Renal cortex interstitium (tissue), 11 donors: ENCODE results near the gene SYCP2. TPM values are rescaled to one million over a fixed set of nuclear protein-coding genes. Genes with fewer than 3 reads are reported as not detected.
"Not testable (repeated sequence)": the region's sequence is repeated elsewhere in the genome, so short reads cannot be mapped to it uniquely, and the experiment has no call there.

Source experiments
- DNase-seq, 11 donors: peaks; one replicate each; pipeline ENCODE4 v3.0.0-alpha.2; 2013; ENCODE audit warnings: low read depth in 9 of 11, low spot score in 4 of 11; ENCODE audit errors: extremely low read depth in 1 of 11
- polyA plus RNA-seq, 3 donors: library from polyadenylated mRNA; unstranded; fragments of 120-200 nt; gene quantifications; one replicate each; pipeline ENCODE4 v1.2.1, GENCODE V29; 2013; ENCODE audit not compliant: insufficient read length in 3 of 3

Gene SYCP2
- polyA plus RNA-seq, 3 donors = 6.1 to 10.5 (median 8.0) TPM

DNA sequence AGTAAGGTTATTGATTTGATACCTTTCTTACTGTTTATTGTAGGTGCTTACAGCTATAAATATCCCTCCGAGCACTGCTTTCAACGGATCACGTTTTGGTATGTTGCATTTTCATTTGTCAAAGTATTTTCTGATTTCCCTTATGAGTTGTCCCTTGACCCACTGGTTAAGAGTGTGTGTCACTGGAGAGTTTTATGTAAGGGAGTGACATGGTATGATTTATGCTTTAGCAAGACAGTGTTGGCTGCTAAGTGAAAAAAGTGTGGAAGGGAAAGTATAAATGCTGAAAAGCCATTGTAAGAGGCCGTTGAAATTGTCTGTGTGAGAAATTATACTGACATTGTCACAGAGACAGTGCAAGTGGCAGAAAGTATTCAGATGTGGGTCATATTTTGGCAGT, 72.0 kb downstream of the SYCP2 start:
- DNase-seq = no peak

DNA sequence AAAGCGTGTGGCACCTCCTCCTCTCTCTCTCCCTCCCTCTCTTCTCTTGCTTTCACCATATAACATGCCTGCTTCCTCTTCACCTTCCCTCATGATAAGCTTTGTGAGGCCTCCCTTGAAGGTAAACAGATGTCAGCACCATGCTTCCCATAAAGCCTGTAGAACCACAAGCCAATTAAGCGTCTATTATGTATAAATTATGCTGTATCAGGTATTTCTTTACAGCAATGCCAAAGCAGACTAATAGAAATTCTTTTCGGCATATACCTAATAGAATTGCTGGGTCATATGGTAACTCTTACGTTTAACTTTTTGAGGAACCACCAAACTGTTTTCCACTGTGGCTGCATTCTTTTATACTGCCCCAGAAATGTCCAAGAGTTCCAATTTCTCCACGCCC, 75.0 kb downstream of the SYCP2 start:
- no peak for DNase-seq

DNA sequence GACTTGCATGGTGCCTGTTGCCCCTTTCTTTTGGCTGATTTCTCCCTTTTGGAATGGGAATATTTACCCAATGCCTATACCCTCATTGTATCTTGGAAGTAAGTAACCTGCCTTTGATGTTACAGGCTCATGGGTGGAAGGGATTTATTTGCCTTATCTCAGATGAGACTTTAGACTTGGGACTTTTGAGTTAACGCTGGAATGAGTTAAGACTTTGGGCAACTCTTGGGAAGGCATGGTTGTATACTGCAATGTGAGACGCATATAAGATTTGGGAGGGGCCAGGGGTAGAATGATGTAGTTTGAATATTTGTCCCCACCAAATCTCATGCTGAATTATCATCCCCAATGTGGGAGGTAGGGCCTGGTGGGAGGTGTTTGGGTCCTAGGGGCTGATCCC, 75.5 kb downstream of the SYCP2 start:
- DNase-seq = no peak

DNA sequence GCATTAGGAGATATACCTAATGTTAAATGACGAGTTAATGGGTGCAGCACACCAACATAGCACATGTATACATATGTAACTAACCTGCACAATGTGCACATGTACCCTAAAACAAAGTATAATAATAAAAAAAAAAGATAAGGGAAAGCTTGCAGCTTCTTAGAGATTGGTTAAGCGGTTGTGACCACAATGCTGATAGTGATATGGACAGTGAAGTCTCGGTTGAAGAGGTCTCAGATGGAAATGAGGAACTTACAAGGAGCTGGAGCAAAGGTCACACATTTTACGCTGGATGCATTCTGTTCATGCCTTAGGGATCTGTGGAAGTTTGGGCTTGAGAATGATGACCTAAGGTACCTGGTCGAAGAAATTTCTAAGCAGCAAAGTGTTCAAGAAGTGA, 76.5 kb downstream of the SYCP2 start:
- not testable (repeated sequence) for DNase-seq

DNA sequence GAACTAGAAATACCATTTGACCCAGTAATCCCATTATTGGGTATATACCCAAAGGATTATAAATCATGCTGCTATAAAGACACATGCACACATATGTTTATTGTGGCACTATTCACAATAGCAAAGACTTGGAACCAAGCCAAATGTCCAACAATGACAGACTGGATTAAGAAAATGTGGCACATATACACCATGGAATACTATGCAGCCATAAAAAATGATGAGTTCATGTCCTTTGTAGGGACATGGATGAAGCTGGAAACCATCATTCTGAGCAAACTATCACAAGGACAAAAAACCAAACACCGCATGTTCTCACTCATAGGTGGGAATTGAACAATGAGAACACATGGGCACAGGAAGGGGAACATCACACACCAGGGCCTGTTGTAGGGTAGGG, 76.9 kb downstream of the SYCP2 start:
- DNase-seq = not testable (repeated sequence)

DNA sequence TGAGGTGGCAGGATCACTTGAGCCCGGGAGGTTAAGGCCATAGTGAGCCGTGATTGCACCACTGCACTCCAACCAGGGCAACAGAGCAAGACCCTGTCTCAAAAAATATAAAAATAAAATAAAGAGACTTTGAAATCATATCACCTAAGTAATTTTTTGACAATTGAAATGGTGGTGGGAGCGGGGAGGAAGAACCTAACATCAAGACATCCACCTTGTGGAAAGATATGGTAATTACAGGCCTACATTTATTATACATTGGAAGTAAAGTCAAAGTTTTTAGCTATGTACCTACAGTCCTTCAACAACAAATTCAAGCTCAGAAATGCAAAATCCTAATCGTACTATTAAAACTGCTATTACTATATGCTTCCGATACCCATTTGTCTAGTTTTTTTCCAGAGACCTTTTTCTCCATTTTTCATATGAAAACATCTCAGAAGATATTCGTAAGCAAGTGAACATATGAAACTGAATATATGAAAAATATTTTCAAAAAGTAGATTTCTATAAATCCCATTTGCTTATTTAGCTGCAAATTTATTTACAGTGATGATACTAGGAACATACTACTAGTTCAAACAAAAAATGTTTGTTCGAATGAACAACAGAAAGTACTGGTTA, 83.3 kb downstream of the SYCP2 start:
- DNase-seq = peak in 2 of 11 donors; percentile 32 to 43

DNA sequence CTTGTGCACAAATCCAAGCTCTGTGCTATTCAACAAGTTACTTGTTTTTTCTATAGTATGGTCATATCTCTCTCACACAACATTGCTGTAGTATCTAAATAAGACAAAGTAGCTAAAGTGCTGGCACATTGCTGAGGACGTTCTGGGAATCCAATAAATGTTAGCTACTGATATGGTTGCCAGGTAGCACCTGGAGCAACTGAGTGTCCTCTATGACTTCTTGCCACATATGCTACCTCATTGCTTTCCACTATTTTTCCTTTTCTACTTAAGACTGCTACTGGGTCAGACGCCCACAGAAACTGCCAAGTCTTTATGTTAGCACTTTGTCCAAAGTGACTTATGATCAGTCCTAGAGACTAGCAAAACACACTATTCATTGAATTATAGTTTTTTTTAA, 85.3 kb downstream of the SYCP2 start:
- no peak for DNase-seq

DNA sequence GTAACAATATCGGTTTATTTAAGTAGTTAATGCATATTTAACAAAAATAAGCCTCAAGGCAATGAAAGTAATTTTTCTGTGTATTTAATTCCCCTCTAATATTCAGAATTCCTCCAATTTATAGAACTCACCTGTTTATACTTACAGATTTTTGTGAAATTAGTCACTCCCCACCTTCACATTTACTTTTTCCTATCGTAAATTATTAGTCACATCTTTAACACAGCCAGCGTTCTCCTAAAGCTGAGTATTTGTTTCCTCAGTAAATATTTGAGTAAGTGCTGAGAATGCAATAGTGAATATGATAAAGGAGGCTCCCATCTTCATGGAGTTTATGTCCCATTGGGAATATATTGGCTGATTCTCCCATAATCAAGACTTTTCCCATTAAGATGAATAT, 88.0 kb downstream of the SYCP2 start:
- DNase-seq = no peak

DNA sequence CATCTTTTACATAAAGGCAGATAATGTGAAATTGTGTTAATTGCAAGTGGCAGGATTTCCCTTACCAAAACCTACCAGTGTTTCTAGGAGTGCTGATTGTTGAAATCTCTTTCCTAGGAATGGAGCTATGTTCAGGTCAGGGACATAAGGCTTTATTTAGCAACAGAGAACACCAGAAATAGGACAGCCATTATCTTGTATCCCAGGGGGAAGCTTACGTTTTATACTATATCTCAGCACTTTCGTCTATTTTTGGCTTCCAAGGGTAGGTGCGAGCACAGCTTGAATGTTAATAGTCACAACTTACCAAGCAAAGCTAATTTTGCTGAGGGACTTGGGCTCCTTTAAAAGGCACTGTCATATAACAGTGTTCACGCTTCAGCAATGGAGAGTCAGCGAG, 94.0 kb downstream of the SYCP2 start:
- DNase-seq = no peak

DNA sequence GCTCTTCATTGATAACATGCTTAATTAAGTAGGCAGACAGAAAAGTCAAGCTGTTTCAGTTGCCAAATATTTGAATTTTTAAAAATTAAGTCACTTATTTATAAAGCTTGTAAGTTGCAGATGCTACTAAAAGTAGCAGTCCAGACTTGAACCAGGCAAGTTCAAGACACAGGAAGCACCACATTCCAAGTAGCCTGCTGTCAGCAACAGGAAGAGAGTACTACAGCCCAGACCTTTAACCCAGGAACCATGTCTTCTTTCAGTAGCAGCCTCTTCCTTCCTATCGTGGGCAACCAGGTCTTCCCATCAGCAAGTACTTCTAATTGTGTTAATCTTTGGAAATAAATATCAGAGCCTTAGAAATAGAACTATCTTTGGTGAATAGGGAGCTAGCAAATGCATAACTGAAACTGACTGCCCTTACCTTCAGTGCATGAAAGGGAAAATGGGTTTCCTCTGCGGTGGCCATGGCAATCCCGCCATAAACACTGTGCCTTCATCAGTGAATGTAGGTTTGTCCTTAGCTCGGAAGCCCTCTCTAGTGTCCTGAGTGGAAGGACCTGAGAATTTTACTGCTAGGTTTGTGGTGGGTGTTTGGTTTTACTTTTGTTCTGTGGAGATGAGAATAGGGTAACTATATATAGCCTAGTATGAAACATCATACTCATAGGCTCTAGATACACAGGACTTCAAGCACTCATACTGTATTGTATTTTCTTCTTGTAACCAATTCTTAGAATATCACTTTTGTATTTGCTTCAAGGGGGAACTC, 95.6 kb downstream of the SYCP2 start:
- DNase-seq = no peak

DNA sequence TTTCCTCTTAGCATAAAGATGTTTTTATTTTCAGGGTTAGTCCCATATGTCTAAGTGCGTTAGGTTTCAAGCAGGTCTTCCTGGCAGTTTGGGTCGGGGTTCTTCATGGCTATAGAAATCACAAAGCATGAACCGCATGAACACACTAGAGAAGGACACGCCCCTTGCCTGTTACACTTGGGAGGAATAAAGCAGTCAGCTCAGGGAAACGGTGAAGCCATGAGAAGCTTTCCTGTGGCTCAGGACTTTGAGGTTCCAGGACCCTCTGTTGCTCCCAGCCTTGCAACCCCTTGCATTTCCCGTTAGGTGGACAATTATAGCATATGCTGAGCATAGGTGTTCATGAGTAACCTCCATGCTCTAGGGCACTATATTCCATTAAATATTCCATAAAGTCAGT, 96.7 kb downstream of the SYCP2 start:
- peak in 1 of 11 donors; percentile 38 for DNase-seq

DNA sequence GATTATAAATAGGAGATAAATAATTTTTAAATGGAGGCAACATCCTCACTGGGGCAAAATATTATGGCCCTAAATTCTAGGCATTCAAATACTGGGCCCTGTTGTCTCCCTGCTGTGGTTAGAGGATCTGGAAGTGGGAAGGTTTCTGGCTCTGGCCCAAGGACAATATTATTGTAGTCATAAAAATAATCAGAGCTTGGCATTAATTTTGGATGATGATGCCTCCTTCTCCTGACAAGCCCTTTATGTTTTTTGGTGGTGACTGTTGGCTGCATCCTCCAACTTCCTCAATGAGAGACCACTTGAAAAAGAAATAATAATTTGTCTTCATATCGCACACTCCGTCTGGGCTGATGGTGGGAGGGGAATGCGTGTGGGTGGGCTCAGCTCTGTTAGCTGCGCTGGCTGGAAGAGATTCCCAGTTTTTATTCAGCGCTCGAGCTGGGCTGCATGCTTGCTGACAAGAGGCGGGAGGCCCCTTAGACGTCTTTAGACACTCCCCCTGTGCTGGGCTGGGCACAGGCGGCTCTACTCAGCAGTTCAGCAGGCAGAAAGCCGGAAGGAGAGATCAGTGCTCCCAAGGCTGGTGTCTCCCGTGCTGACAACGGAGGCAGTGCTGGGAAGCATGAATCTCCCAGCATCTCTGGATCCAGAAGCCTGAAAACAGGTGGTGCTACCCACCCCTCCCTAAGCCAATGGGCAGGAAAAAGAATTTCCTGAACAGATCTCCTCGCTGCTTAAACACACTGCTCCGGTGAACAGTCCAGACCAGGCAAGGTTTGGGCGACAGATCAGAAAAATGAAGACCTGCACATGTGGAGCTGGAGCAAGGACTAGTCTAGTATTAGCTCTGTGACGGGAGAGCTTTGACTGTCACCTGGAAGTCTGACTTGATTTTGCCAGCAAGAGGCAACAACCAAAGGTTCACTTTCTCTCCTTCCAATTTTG, 97.7 kb downstream of the SYCP2 start:
- peak in 10 of 11 donors; percentile 51 to 79 (median 70) for DNase-seq

DNA sequence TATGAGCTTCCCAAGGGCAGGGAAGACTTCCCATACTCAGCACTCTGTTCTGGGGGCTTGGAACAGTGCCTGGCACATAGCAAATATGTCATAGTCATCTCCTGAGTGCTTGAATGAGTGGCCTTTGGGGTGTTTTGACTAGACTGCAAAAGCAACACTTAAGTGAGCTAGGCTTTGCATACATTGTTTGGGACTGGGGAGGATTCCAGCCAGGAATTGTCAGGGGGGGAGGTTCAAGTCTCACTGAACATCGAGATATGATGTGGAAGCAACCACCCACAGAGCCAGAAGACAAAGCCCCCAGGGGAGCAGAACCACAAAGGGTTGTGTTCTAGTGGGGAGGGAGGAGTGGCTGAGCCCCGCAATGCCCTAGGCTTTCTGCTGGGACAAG, 98.4 kb downstream of the SYCP2 start:
- peak in 3 of 11 donors; percentile 24 to 49 (median 43) for DNase-seq

DNA sequence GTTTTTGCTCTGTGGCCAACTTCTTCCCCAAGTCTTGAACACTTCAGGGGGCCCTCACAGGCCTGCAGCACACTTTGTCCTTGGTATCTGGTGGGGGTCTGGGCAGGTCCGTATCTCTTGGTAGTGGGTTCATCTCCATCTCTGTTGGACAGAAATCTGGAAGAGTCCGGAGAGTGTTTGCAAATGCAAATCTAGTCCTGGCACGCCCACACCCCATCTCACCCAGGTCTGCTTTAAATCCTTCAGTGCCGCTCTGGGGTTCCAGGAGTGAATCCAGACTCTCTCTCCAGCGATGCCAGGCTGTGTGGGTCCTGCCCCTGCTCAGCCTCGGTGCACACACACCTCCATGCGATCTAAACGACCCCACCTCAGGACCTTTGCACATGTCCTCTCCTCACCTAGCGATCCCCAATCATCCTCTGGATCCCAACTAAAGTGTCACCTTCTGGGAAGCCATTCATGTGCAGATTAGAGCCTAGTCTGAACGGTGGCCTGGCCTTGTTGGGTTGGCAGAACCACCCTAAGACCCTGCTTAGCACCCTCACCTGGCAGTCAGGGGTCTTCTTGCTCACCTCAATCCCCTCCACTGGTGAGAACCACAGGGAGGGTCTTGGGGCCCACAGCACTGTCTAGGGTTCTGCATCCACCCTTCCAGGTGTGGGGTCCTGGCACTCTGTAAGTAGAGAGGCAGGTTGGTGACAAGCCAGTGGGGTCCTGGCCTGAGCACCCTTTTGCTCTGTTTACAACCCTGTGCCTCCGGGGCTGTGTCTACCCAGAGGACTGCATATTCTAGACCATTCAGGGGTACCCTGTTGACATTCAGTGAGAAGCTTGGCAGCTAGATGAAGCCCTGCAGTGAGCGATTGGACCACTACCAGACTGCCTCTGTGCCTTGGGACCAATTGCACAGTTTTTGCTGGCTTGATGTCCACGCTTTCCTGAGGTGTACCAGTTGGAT, 100.8 kb downstream of the SYCP2 start:
- no peak for DNase-seq

DNA sequence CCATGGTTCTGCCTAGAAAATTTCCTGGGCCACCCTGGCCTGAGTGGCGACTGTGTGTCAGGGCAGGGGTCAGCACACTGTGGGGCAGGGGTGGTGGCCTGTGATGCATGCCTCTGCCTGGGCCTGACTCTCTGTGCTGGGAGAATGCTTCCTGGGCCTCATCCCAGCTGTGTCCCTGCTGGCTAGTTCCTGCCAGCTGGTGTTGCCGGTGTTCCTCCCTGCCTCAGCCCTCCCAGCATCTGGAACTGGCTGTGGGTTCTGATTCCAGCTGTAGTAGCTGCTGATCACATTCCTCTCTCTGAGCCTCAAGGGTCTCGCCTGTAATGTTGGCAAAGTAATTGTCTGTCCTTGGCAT, 101.5 kb downstream of the SYCP2 start:
- DNase-seq = no peak

DNA sequence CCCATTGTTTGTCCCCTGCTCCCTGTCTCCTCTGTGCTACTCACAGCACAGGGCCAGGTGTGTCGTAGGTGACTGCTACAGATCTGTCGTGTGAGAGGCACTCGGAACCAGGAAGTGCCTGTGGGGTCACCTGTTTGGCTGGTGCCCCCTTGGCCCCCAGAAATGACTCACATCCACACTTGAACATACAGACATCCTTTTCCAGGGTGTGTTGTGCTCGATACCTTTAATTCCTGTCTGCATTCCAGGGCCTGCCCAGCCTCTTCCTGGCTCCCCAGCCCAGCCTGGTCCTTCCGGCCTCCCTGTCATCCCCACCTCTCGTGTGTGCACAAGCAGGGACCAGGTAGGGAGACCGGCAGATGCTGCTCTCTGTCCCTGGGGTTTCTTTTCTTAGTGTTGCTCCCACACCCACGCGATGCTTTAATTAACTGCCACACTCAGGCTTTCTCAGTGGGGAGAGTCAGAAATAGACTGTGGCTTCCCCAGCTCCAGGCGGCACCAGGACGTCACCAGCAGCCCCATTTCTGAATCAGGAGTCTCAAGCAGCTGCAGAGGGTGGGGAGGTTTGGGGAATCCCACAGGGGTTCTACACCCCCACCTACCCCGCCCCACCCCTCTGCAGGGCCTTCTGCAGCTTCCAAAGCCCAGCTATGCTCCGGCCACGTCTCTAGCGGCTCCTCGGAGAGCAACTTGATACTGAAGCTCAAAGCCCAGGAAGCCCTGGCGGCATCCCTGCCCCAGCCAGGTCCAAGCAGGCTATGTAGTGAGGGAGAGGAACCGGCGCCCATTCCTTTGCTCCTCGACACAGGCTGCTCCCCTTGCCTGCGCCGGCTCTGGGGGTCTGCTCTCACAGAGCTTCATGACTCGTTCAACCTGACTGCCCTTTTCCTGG, 102.2 kb downstream of the SYCP2 start:
- no peak for DNase-seq

DNA sequence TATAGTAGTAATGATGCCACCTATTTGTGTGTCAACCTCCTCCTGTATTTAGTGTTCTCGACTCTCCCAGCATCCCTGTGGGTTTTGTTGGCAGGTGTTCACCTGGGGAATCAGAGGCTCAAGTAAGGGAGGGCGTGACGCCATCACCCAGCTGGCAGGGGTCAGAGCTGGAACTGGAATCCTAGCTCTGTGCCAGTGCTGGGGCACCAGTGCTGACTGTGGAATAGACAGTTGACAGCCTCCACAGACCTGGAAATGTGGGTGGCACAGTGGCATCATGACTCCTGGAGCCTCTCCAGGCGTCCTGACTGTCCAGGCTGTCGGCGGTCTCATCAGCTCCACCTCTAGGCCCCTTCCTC, 102.8 kb downstream of the SYCP2 start:
- no peak for DNase-seq
